Inflammatory macrophage (primary cell): Measurements from ENCODE around the gene FGD5.

ENCODE experiments used
- DNase-seq, 2 donors: peaks; one replicate each; pipeline ENCODE4 v3.0.0-alpha.2; 2020 to 2022

FGD5 gene

GRCh38 chr3:14907043-14907966 is 88.5 kb downstream of the FGD5 start:
- no peak for DNase-seq

GRCh38 chr3:14909250-14909649 is 90.5 kb downstream of the FGD5 start:
- DNase-seq = no peak

GRCh38 chr3:14911651-14912050 is 92.9 kb downstream of the FGD5 start:
- DNase-seq = no peak

- DNase-seq = no peak
Measured at GRCh38 chr3:14913071-14913925, 94.5 kb downstream of the FGD5 start.

- DNase-seq = no peak
Measured at GRCh38 chr3:14913926-14914778, 95.4 kb downstream of the FGD5 start.

- no peak for DNase-seq
Measured at GRCh38 chr3:14914779-14915117, 96.0 kb downstream of the FGD5 start.

- no peak for DNase-seq
Measured at GRCh38 chr3:14915636-14916222, 97.0 kb downstream of the FGD5 start.

GRCh38 chr3:14918356-14918860 is 99.6 kb downstream of the FGD5 start:
- no peak for DNase-seq

- no peak for DNase-seq
Measured at GRCh38 chr3:14920536-14920935, 101.8 kb downstream of the FGD5 start.

- DNase-seq = peak; percentile 75 to 82
Measured at GRCh38 chr3:14921034-14921616, 102.4 kb downstream of the FGD5 start.

GRCh38 chr3:14921811-14922705 is 103.3 kb downstream of the FGD5 start:
- no peak for DNase-seq

GRCh38 chr3:14922863-14923262 is 104.1 kb downstream of the FGD5 start:
- no peak for DNase-seq

GRCh38 chr3:14923476-14923875 is 104.7 kb downstream of the FGD5 start:
- no peak for DNase-seq

- DNase-seq = peak; percentile 50 to 53
Measured at GRCh38 chr3:14925729-14926591, 107.2 kb downstream of the FGD5 start.

GRCh38 chr3:14926592-14926991 is 107.8 kb downstream of the FGD5 start:
- DNase-seq = no peak

- no peak for DNase-seq
Measured at GRCh38 chr3:14927308-14927707, 108.5 kb downstream of the FGD5 start.

- peak in 1 of 2 donors; percentile 48 for DNase-seq
Measured at GRCh38 chr3:14929310-14930074, 110.7 kb downstream of the FGD5 start.

GRCh38 chr3:14933820-14934425 is 115.2 kb downstream of the FGD5 start:
- DNase-seq = no peak
